MCF 10A (cell line): ENCODE results near the gene TRPM3. TPM values are rescaled to one million over a fixed set of nuclear protein-coding genes. Genes with fewer than 3 reads are reported as not detected.

Experiments
- BruUV-seq: library from RNA; stranded (reverse); fragments of 400-500 nt; replicated peaks from 2 replicates; lab custom pipeline; 2021; lab: Mats Ljungman, UMichigan
- CTCF ChIA-PET: fragments of 300-600 bp; sonication (Branson Sonifier 250); formaldehyde crosslinking; extraction: SDS; loops from one replicate; lab custom pipeline; 2021; ENCODE audit warnings: antibody characterized with exemption, inconsistent platforms; lab: Yijun Ruan, JAX
- POLR2A ChIA-PET: fragments of 300-600, 350-650 bp; sonication (Branson Sonifier 250); formaldehyde crosslinking; extraction: SDS; loops from one replicate; lab custom pipeline; 2020; ENCODE audit warnings: antibody characterized with exemption, inconsistent platforms; lab: Yijun Ruan, JAX
- DNase-seq: peaks from one replicate; pipeline ENCODE4 v3.0.0-alpha.2; 2018; ENCODE audit not compliant: unreplicated experiment
- H3K27ac Mint-ChIP-seq: one replicate; pipeline ENCODE4 v1.8.0; 2022; ENCODE audit warnings: mild to moderate bottlenecking, low read depth, mixed read lengths; ENCODE audit not compliant: unreplicated experiment
- H3K27me3 Mint-ChIP-seq: one replicate; pipeline ENCODE4 v1.8.0; 2022; ENCODE audit warnings: mixed read lengths; ENCODE audit not compliant: insufficient read depth, unreplicated experiment
- H3K36me3 Mint-ChIP-seq: one replicate; pipeline ENCODE4 v1.8.0; 2022; ENCODE audit warnings: mild to moderate bottlenecking, moderate library complexity, mixed read lengths; ENCODE audit not compliant: insufficient read depth, unreplicated experiment
- H3K4me1 Mint-ChIP-seq: one replicate; pipeline ENCODE4 v1.8.0; 2022; ENCODE audit warnings: mixed read lengths; ENCODE audit not compliant: insufficient read depth, unreplicated experiment
- H3K4me3 Mint-ChIP-seq: one replicate; pipeline ENCODE4 v1.8.0; 2022; ENCODE audit warnings: mild to moderate bottlenecking, moderate library complexity, mixed read lengths; ENCODE audit not compliant: unreplicated experiment
- H3K9me3 Mint-ChIP-seq: one replicate; pipeline ENCODE4 v1.8.0; 2022; ENCODE audit warnings: mixed read lengths; ENCODE audit not compliant: unreplicated experiment
- intact Hi-C: fragments of 100-400 bp; cut with micrococcal nuclease; formaldehyde crosslinking; loops from 2 replicates; pipeline ENCODE4 v1.14.1; 2022
- total RNA-seq: library from RNA; stranded (reverse); gene quantifications from 2 replicates; pipeline ENCODE4 v1.2.3, GENCODE V29; 2022
- TF ChIP-seq, protein P1 (sequence below): fragments of 200-600 bp; IDR thresholded peaks from one replicate; pipeline ENCODE4 v1.8.0; 2022; ENCODE audit warnings: antibody characterized with exemption, mild to moderate bottlenecking; ENCODE audit not compliant: unreplicated experiment

The TRPM3 gene
- total RNA-seq, 1 experiment from 2014 or later = 0.44 TPM

DNA sequence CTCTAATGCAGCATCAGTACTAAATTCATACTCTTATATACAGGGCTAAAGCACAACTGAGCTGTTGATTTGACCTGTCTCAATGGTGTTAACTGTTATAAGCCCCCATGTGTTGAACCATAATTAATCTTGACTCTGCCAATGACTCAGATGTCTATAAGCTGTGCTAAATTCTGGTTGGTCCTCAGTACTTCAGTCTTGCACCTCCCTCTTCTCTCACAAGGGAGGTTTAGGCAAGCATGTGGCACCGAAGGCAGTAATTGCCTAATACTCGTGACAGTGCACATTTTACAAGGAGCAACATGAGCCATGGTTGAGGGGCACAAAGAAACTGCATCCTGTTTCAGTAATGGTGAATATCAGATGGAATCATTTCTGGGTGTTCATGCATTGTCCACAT is 255.9 kb downstream of the TRPM3 start:
- intact Hi-C loops = no loop called here
- H3K27me3 Mint-ChIP-seq = peaks cover 51% of the 10 kb centered on the region
- peak; percentile 17 for DNase-seq
- no TSS peak for BruUV-seq
- H3K4me3 Mint-ChIP-seq = no peak overlapping the region
- POLR2A ChIA-PET = interaction anchor here (0.6 kb wide), 1 partner anchor 1614 kb away, joined by 3 read pairs; no protein-coding TSS in a partner anchor
- peaks cover 7% of the 10 kb centered on the region for H3K4me1 Mint-ChIP-seq
- no peaks in the 10 kb centered on the region for H3K9me3 Mint-ChIP-seq
- no peaks in the 10 kb centered on the region for H3K36me3 Mint-ChIP-seq
- TF ChIP-seq, protein P1, sequence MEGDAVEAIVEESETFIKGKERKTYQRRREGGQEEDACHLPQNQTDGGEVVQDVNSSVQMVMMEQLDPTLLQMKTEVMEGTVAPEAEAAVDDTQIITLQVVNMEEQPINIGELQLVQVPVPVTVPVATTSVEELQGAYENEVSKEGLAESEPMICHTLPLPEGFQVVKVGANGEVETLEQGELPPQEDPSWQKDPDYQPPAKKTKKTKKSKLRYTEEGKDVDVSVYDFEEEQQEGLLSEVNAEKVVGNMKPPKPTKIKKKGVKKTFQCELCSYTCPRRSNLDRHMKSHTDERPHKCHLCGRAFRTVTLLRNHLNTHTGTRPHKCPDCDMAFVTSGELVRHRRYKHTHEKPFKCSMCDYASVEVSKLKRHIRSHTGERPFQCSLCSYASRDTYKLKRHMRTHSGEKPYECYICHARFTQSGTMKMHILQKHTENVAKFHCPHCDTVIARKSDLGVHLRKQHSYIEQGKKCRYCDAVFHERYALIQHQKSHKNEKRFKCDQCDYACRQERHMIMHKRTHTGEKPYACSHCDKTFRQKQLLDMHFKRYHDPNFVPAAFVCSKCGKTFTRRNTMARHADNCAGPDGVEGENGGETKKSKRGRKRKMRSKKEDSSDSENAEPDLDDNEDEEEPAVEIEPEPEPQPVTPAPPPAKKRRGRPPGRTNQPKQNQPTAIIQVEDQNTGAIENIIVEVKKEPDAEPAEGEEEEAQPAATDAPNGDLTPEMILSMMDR = no peak
- CTCF ChIA-PET = interaction anchor here (0.6 to 1.0 kb wide), 4 partner anchors 59 to 955 kb away, joined by 3 read pairs; no protein-coding TSS in a partner anchor
- no peak overlapping the region for H3K27ac Mint-ChIP-seq

DNA sequence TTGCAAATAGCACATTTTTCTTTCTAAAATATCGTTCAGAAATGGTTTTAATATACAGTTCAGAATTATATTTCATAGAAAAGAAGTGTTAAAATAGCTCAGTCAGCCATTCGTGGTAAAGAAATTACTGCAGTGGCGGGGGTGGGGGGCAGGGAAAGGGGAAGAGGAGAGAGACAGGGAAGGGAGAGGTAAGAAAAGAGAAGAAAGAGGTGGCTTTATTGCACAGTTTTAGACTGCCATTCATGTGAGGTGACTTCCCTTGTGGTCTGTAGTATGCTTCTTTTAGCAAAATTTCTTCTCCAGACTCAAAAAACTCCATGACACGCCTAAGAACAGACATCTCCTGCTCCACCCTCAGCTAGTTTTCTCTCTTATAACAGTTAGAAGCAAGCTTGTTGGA is 259.6 kb downstream of the TRPM3 start:
- no peak overlapping the region for H3K4me3 Mint-ChIP-seq
- POLR2A ChIA-PET = no interaction called here
- DNase-seq = no peak
- BruUV-seq = no TSS peak
- H3K4me1 Mint-ChIP-seq = no peaks in the 10 kb centered on the region
- no peaks in the 10 kb centered on the region for H3K36me3 Mint-ChIP-seq
- intact Hi-C loops = no loop called here
- peaks cover 16% of the 10 kb centered on the region for H3K27me3 Mint-ChIP-seq
- CTCF ChIA-PET = interaction anchor here (0.6 kb wide), 1 partner anchor 63 kb away, joined by 3 read pairs; no protein-coding TSS in a partner anchor
- no peaks in the 10 kb centered on the region for H3K9me3 Mint-ChIP-seq
- TF ChIP-seq, protein P1 = no peak
- no peak overlapping the region for H3K27ac Mint-ChIP-seq

DNA sequence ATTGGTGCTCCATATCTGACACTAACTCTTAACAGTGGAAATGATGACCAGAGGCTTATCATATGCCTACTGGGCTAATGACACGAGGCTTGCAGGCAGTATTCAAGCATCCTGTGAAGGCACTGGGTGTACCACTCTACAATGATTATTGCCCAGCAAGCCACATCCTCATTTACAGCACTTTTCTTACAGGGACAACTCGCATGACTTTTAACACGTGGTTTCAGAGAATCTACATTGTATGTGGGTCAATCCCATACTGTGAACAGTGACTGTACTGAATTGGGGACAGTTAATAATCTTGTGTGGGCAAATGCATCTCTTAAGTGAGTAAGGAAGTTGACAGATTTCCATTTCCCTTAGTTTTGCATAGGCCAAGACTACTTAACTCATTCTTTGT is 260.0 kb downstream of the TRPM3 start:
- POLR2A ChIA-PET = no interaction called here
- intact Hi-C loops = no loop called here
- Mint-ChIP-seq H3K9me3 (no peaks in the 10 kb centered on the region), H3K27ac (no peak overlapping the region), H3K4me3 (no peak overlapping the region), H3K4me1 (no peaks in the 10 kb centered on the region), H3K27me3 (peaks cover 12% of the 10 kb centered on the region), H3K36me3 (no peaks in the 10 kb centered on the region)
- CTCF ChIA-PET = interaction anchor here (0.6 kb wide), 1 partner anchor 63 kb away, joined by 3 read pairs; no protein-coding TSS in a partner anchor
- BruUV-seq = no TSS peak
- DNase-seq = no peak
- TF ChIP-seq, protein P1 = no peak

DNA sequence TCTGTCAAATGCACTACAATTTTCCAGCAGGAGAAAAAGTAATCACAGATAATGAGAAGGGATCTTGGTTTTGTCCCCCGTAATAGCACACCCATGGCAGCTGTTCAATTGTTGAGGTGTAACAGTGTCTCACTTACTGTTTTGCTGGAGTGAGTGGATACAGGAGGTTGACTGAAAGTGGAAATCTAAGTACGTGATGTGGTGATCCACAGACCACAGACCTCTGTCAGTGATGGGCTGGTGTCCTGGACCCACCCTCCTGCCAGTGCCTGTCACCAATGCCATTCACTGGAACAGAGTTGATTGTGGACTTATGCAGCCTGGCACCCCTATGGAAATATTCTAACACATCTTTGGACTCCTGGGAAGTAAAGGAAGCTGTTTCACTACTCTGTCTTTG is 261.7 kb downstream of the TRPM3 start:
- Mint-ChIP-seq H3K36me3 (no peaks in the 10 kb centered on the region), H3K9me3 (no peaks in the 10 kb centered on the region), H3K27me3 (peaks cover 11% of the 10 kb centered on the region), H3K4me3 (no peak overlapping the region), H3K4me1 (no peaks in the 10 kb centered on the region), H3K27ac (no peak overlapping the region)
- DNase-seq = no peak
- intact Hi-C loops = no loop called here
- POLR2A ChIA-PET = no interaction called here
- no TSS peak for BruUV-seq
- CTCF ChIA-PET = interaction anchor here (0.6 to 1.0 kb wide), 2 partner anchors 47 to 163 kb away, joined by 3 read pairs; no protein-coding TSS in a partner anchor
- TF ChIP-seq, protein P1 = no peak
